ENCODE data around the gene PRSS8.

DNA sequence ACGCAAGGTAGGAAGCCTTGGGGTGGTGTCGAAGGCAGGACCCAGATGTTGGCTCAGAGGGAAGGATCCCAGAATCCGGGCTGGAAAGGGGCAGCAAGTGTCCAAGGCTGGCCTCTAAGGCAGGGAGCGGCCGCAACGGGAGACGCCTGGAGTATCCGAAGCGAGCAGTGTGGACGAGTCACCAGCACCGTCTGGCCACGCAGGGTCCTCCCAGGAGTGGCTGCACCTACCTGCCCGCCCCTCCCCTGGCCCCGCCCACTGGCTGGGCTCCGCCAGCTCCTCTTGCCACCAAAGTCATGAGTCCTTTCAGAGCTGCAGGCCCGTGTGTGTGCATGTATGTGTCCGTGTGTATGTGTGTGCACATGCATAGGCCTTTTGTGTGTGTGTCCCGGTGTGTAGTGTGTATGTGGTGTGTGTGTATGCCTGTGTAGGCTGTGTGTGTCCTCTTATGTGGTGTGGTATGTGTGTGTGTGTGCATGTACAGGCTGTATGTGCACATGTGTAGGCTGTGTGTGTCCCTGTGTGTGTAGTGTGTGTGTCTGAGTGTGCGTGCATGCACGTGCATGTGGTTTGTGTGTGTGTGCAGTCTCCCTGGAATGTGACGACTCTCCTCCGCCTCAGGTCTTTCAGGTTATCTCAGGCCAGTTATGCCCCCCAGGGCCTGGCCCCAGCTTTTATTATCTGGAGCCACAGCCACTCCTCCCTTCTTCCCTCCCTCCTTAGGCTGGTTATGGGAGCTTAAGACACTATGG, at the start of gene PRSS8:
- TF ChIP-seq POLR2AphosphoS5 (IDR thresholded peaks at IDR 0.05; ENCODE audit: low read depth, low read length) (no peak), POLR2A (IDR thresholded peaks at IDR 0.05; ENCODE audit: low read depth, low read length) (no peak), TAF1 (IDR thresholded peaks at IDR 0.05; ENCODE audit: borderline replicate concordance, low read depth, low read length) (no peak)
